Tibial nerve (tissue), 4 donors: ENCODE results near the gene RPS6KA2.

Source experiments
- CTCF ChIP-seq, 5 experiments: fragments of 200-600 bp in 3 of 5; fragments of 450-650 bp in 2 of 5; sonication (generic) in 3 of 5; IDR thresholded peaks; one replicate each; pipeline ENCODE4 v1.5.1; 2016 to 2019; ENCODE audit warnings: antibody characterized with exemption in 5 of 5, mild to moderate bottlenecking in 3 of 5, moderate library complexity in 2 of 5
- EP300 ChIP-seq, 2 donors: sonication (generic); formaldehyde crosslinking; IDR thresholded peaks; one replicate each; pipeline ENCODE4 v1.6.1; 2017; ENCODE audit warnings: antibody characterized with exemption in 2 of 2, mild to moderate bottlenecking in 1 of 2

GRCh38 chr6:166596776-166597507 is 30.1 kb downstream of the RPS6KA2 start:
- TF ChIP-seq CTCF (IDR thresholded peaks at IDR 0.05): no peak
- no peak for TF ChIP-seq EP300 (IDR thresholded peaks at IDR 0.05)
